Fibroblast of skin of scalp (primary cell): ENCODE measurements around the gene FAM174C.
"Not testable (repeated sequence)": the region's sequence is repeated elsewhere in the genome, so short reads cannot be mapped to it uniquely, and the experiment has no call there.

Experiments
- DNase-seq: peaks from one replicate; pipeline ENCODE4 v3.0.0-alpha.2; 2013

FAM174C gene

DNA sequence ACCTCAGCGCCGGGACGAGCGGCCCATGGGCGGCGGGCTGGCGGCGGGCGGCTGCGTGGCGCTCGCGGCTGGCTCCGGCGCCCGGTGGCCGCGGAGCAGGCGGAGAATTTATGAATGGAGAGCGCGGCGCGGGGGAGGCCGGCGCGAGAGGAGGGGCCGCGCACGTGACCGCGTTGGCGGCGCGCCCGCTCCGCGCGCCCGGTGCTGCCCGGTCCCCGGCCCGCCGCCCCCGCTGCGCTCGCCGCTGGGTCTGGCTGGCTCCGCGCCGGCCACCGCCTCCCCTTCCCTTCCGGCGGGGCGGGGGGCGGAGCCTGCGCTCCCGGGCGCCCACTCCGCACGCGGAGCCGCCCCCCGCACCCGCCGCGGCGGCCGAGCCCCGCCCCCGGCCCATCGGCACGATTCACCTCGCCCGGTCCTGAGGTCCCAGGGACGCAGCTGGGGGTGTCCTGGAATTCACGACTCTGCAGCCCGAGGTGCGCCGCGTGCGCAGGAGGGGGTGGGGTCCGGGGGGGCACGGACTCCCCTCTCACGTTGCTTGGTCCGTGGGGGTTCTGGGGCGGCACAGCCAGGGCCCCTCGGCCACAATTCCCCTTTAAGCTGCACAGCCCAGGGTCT is 37.5 kb upstream of the FAM174C start, which contains the start of gene CBARP:
Gene CBARP, minus strand, starts transcription at position 252 of the 615 bp plus-strand sequence. CDS start 1,905 bp downstream, outside the sequence.
- peak; percentile 51 for DNase-seq

DNA sequence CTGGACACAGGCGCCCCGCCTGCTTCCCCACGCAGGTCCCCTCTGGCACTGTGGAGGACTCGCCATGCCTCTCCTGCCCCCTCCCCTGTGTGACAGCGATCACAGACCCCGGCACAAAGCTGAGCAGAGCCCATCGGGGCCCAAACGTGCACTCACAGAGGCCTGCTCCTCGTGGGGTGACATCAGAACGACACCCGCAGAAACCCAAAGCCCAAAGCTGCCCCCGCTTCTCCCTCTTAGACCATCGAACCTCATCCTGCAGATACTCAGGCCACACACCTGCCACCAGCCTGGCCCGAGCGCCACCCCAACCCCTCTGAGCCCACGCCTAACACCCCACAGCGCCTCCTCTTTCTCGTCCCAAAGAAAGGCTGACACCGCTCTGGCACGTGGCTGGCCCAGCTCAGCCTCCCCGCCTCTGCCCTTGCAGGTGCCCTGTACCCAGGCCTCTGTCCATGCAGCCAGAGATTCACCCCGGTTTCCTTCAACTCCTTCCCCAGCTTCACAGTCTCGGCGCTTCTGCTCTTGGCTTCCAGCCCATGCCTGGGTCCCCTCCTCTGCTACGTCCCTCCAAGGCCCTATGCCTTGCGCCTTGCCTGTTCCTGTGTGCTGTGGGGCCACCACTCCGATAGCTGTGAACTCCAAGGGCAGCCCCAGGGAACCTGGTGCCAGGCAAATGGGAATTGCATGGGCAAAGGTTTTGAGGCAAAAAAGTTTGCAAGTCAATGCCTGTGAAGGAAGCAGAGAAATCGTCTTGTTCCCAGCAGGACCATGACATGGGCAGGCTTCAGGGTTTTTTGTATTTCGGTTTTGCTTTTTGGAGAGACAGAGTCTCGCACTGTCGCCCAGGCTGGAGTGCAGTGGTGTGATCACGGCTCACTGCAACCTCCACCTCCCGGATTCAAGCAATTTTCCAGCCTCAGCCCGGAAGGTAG is 36.7 kb upstream of the FAM174C start:
- no peak for DNase-seq

DNA sequence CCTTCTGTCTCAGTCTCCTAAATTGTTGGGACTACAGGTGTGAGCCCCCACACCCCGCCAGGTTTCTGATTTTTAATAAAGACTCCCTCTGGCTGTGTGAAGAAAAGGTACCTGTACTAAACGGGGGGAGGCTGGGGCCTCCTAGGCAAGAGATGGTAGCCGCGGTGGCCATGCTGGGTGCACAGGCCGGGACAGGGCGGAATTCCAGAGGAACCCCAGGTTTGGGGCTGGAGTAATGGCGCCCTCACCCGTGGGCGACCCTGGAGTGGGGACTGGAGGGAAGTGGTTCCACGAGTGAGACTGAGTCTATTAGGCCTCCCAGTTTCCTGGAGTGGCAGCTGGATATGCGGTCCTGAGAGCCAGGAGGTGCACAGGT is 35.9 kb upstream of the FAM174C start:
- DNase-seq = no peak

DNA sequence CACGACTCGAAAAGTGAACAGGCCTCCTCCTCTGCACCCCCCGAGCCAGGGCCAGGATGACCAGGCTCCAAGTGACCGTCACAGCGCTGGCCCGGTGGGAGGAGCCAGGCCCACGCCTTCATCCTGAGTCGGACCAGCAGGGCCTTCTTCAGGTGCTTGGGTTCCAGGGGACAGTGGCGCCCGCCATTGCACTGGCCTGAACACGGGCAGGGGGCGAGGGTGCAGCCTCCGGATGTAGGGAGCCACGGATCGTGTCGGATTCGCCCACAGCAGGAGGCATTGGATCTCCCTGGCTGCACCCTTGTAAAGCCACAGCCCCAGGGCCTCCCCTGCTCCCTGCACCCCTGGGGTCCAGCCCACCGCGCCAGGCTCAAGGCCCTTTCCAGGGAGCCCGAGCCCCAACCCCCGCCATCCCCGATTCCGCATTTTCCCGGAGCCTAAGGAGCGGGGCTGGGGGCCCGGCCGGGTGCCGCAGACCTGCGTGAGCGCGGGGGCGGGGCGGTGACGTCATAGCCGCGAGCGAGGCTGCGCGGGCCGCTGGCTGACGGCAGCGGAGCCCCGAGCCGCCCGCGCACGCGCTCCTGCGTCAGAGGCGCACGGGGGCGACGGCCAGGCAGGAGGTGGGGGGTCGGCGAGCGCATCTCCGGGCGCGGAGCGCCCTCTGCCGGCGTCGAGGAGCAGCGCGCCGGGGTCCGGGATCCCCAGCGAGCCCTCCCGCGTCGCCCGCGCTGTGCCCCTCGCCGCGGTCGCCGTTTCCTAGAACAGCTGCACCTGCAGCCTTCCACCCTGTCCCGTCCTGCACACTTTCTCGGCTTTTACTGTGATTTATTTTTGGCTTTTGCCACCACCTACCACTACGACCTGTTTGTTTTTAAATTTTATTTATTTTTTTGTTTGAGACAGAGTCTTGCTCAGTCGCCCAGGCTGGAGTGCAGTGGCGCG is 35.3 kb upstream of the FAM174C start:
- peak; percentile 92 for DNase-seq

DNA sequence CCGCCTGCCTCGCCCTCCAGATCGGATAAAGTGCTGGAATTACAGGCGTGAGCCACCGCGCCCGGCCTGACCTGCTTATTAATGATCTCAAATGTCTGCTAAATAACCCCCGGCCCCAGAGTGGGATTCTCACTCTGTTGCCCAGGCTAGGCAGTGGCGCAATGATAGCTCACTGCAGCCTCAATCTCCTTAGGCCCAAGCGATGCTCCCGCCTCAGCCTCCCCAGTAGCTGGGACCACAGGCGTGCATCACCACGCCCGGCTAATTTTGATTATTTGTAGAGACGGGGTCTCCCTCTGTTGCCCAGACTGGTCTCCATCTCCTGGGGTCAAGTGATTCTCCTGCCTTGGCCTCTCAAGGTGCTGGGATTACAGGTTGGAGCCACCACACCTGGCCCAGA is 34.4 kb upstream of the FAM174C start:
- DNase-seq = no peak

DNA sequence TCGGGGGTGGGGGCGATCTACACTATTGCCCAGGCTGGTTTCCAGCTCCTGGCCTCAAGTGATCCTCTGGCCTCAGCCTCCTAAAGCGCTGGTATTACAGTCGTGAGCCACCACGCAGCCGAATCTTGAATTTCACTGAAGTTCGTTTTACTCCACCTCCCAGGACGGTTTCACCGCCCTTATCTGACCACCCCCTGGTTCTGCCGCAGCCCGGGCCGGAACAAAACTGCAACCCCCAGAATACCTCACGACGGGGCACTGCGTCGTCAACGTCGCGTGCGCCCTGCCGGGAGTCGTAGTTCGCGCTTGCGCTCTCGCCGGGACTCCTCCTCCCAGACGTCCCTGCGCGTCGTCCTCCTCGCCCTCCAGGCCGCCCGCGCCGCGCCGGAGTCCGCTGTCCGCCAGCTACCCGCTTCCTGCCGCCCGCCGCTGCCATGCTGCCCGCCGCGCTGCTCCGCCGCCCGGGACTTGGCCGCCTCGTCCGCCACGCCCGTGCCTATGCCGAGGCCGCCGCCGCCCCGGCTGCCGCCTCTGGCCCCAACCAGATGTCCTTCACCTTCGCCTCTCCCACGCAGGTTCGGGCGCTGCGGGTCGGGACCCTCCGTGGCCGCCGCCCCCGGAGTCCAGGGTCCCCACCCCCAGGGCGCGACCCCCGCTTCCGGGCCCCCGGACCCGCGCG is 33.8 kb upstream of the FAM174C start, which contains the start of gene ATP5F1D:
Gene ATP5F1D, plus strand, starts transcription at position 335 of the 679 bp plus-strand sequence. Its CDS starts 100 bp downstream, at position 435.
- DNase-seq = peak; percentile 95

DNA sequence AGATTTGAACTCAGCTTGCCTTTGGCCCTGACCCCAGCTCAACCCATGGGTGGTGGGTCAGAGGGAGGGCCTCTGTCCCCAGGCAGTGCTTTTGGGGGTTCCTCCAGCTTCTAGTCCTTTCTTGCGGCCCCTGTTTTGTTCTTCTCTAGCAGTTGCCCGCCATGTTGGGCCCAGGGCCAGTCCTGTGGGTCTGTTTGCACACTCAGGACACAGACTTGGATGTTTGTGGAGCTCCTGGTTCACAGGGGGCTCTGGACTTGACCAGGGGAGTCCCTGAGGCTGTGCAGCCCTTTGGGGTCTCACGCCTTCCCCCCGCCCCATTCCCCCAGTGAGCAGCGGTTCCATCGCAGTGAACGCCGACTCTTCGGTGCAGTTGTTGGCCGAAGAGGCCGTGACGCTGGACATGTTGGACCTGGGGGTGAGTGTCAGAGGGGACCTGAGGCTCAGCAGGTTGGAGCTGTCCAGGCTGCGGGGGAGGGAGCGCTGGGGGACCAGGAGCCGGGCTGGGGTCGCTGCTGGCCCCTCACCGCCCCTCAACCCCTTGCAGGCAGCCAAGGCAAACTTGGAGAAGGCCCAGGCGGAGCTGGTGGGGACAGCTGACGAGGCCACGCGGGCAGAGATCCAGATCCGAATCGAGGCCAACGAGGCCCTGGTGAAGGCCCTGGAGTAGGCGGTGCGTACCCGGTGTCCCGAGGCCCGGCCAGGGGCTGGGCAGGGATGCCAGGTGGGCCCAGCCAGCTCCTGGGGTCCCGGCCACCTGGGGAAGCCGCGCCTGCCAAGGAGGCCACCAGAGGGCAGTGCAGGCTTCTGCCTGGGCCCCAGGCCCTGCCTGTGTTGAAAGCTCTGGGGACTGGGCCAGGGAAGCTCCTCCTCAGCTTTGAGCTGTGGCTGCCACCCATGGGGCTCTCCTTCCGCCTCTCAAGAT is 31.3 kb upstream of the FAM174C start:
- peak; percentile 86 for DNase-seq

DNA sequence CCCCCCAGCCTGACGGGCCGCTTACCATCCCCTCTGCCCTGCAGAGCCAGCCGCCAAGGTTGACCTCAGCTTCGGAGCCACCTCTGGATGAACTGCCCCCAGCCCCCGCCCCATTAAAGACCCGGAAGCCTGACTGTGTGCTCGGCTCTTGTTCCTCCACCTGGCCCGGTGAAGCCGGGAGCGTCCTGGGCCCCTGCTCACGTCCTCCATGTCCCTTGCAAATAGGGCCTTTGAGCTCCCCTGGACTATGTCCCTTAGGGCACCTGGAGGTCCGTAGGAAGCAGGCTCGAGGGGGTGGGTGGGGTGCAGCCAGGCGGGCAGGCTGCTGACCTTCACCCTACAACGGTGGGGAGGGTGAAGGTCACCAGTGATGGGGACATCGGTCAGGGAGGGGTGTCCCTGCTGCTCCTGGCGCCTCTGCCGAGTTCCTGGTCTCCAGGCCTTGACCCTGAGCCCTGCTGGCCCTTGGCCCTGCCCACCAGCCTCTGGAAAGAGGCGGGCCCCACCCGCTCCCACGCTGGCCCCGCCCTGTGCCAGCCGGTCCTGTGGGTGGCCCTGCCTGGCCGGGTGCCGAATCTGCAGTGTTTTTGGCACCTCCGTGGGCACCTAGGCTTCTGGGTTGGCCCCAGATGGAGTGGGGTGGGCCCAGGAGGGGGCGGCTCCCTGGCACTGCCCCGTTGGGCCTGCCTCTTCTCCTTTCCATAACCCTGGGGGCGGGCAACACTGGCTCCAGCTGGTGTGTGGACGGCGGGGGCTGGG is 30.5 kb upstream of the FAM174C start:
- DNase-seq = no peak

DNA sequence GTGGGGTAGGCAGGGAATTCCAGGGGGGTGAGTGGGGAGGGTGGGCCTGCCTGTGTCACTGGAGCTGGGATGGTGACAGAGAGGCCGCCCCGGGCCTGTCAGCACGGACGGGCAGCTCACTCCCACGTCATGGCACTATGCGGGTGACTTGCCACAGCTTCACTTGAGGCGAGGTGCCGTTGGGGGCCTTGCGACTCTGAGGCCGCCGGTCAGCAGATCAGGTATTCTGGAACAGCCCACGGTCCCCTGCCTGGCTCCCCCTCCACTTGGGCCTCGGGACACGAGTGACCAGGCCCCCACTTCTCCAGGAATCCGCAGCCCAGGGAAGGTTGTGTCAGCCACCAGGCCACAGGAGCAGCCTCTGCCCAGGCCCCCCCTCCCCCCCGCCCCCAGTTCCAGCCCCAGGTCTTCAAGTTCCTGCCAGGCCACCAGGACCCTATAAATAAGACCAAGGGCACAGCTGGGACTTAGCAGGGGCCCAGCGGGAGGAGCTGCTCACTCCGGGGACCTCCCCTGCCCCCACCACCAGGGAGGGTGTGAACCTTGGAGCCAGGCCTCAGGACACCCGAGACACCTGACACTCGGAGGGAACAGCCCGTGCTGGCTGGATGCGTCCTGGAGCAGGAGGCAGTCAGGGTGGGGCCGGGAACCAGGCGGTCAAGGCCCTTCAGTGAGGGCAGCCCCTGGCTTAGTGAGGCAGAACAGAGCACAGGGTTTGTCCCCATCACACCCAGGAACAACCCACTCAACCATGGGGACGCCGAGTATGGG is 29.7 kb upstream of the FAM174C start:
- DNase-seq = no peak

DNA sequence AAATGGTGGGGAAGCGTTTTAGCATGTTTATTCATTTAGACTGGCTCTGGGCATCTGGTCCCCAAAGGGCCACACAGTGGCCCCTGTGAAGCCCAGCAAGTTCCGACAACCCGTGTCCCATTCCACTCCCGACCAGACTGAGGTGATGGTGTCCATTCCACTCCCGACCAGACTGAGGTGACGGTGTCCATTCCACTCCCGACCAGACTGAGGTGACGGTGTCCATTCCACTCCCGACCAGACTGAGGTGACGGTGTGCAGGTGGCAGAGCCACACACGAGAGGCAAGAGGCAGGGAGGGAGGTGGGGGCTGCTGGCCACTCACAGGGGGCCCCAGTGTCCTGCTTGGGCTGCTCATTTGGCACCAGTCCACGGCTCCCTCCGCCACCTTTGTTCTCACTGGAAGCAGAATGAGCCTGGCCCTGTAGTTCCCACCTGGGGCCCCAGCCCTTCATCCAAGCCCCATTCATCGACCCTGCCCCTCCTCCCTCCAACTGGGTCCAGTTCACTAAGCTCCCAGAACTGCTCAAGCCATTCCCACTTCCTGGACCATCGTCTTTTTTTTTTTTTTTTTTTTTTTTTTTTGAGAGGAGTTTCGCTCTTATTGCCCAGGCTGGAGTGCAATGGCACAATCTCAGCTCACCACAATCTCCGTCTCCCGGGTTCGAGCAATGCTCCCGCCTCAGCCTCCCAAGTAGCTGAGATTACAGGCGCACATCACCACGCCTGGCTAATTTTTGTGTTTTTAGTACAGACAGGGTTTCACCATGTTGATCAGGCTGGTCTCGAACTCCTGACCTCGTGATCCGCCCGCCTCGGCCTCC is 28.9 kb upstream of the FAM174C start:
- DNase-seq = not testable (repeated sequence)

DNA sequence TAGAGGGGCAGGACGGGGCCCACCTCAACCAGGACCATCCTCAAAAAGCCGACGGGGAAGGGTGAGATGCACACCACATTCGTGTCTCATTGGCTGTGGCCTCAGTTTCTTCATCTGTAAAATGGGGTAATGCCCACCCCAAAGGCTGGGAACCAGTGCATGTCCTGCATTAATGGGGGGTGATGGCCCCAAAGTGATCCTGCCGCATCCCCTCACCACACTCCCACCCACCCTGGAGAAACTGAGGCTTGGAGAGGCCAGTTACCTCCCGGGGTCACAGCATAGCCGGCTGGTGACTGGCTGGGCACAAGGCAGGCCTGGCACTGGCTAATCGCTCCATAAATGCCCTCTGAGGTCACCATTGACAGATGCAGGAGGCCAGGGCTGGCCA is 27.6 kb upstream of the FAM174C start:
- no peak for DNase-seq

DNA sequence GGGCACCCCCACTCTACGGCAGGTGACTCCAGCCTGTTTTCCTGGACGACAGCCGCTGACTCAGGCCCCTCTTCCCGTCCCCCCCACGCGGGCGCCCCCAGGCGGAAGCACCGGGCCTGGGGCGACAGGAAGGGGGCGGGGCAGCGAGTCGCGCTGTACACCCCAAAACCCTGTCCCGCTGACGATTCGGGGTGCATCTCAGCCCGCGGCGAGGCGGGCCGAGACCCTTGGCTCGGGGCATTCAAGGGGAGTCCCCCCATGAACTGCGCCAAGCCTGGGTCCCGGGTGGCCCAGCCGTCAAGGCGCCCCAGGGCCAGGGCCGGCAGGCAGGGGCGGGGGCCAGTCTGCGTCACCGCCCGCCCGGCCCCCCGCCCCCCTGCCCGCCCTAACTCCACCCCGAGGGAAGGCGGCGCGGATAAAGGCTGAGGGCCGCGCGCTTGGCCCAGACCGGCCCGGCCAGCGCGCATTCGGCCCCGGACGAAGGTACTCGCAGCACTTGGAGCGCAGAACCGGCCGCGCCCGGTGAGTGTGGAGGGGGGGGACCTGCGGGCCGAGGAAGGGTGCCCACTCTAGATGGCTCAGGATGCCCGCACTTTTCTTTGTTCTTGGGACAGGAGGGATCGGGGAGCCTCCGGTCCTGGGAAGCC is 27.1 kb upstream of the FAM174C start, which contains the start of gene MIDN:
Gene MIDN, plus strand, starts transcription at position 445 of the 647 bp plus-strand sequence. CDS start 1,714 bp downstream, outside the sequence.
- peak; percentile 67 for DNase-seq

DNA sequence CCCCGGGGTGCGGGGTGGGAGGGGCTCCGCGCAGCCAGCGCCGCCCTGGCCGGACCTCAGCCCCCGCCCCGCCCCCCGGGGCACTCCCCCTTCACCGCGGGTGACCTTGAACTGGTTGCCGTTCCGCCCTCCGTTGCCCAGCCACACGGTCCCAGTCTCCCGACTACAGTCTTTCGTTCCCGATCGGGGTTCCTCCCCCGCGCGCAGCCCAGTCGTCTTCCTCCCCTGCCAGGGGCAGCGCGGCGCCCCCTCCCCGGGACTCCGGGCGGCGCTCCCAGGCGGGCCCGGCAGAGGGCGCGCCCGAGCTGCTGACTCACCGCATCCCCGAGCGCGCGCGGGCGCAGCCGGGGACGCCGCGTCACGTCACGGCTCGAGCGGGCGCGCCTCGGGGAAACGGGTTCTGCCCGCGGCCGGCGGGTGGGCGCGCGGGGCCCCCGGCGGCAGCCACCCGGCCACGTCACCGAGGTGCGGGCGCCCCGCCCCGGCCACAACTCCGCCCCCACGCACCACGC is 26.5 kb upstream of the FAM174C start:
- peak; percentile 90 for DNase-seq

DNA sequence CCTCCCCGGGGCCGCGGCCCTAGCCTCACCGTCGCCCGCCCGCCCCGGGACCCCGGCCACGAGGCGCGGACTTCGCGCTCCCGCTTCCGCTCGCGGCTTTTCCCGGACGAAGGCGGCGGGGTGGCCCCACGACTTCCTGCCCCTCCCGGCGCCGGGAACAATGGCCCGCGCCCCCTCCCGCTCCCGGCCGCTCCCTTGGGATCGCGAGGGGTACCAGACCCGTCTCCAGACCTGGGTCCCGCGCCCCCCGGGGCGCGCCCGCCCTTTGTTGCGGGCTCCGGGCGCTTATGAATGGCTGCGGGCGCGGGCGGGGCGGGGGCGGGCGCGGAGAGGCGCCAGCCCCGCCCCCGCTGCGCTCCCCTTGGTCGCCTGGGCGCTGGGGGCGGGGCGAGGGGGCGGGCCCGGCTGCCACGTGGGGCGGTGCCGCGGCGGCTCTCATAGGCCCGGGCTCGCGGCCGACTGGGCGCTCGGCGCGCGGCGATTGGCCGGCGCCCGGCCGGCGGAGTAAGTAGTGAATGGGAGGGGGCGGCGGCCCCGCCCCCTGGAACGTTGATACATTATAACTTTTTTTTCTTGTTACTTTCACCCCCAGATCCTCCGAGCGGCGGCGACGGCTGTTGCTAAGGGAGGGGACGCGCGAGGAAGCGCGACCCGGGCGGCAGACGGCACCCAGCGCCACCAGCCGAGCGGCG is 25.9 kb upstream of the FAM174C start:
- peak; percentile 98 for DNase-seq

DNA sequence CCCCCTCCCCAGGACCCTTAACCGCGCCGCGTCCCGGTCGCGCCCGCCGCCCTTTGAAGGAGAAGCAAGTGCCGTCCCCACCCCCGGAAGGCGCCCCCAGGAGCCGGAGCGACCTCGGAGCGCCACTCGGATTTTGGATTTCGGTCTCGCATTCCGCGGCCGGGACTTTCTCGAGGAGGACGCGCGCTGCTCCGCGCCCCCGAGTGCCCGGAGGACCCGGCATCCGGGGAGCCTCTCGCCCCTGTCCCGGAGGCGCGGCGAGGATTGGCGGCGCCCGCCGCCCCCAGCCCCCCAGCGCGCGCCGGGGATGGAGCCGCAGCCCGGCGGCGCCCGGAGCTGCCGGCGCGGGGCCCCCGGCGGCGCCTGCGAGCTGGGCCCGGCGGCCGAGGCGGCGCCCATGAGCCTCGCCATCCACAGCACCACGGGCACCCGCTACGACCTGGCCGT is 25.3 kb upstream of the FAM174C start:
- DNase-seq = no peak

DNA sequence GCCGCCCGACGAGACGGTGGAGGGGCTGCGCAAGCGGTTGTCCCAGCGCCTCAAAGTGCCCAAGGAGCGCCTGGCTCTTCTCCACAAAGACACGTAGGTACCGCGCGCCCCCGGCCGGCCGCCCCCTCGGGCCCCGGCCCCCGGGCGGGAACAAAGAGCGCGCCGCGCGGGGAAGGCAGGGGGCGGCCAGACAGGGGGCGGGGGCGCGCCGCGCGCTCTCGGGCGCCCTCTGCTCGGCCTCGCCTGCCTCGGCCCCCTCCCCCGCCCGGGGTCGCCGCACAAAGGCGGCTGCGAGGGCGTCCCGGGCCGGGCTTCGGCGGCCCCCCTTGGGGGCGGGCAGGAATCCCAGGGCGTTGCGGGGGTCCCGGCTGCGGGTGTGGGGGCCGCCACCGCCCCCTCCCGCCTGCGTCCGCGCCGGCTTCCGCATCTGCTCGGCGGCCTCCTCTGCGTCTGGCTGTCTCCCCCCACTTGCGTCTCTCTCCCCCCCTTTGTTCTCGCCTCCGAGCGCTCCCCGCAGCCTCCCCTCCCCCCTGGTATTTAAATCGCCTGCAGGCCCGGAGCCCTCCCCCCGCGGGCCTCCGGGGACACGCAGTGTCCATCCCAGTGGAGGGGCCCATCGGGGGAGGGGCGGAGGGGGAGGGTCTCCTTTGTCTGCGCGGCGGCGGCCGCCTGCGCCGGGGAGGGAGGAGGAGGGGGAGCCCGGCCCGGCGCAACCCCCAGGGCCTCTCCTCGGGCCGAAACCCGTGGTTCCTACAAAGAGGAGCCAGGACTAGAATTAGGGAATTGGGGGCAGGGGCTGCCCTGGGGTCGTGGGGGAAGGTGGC is 24.7 kb upstream of the FAM174C start:
- peak; percentile 82 for DNase-seq
